Measurements from ENCODE around the gene ACAP3.

ACAP3 gene, protein sequence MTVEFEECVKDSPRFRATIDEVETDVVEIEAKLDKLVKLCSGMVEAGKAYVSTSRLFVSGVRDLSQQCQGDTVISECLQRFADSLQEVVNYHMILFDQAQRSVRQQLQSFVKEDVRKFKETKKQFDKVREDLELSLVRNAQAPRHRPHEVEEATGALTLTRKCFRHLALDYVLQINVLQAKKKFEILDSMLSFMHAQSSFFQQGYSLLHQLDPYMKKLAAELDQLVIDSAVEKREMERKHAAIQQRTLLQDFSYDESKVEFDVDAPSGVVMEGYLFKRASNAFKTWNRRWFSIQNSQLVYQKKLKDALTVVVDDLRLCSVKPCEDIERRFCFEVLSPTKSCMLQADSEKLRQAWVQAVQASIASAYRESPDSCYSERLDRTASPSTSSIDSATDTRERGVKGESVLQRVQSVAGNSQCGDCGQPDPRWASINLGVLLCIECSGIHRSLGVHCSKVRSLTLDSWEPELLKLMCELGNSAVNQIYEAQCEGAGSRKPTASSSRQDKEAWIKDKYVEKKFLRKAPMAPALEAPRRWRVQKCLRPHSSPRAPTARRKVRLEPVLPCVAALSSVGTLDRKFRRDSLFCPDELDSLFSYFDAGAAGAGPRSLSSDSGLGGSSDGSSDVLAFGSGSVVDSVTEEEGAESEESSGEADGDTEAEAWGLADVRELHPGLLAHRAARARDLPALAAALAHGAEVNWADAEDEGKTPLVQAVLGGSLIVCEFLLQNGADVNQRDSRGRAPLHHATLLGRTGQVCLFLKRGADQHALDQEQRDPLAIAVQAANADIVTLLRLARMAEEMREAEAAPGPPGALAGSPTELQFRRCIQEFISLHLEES

DNA sequence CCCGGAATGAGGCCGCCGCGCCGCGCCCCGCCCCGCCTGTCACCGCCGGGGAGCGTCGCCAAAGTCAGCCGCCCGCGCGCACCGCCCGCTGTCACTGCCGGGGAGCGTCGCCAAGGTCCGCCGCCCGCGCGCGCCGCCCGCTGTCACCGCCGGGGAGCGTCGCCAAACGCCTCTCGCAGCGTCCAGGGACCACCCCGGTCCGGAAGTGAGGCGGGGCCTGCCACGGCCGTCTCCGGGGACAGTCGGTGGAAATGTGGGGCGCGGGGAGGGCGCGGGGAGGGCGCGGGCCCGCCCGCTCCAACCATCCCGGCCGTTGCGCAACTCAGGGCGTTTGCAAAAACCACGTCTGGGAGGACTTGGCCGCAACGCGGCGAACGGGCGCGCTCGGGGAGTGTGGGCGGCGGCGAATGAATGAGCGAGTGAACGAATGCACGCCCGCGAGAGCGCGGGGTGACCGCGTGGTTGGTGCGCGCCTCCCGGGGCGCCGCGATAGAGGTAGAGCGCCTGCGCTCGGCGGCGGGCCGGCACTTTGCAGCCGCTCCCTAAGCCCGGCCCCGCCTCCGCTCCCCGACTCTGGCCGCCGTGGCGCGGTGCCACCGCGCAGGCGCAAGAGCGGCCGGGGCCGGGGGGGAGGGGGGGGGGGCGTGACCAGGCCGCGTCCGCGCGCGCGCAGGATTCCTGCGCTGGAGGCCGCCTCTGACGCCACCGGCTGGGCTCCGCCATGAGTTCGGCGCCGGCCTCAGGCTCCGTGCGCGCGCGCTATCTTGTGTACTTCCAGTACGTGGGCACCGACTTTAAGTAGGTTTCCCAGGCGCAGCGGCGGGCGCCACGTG lies at the start of gene ACAP3, which contains the start of gene PUSL1:
ACAP3 (minus strand) TSS at position 8 of the 833 bp plus-strand sequence. CDS start 115 bp downstream, outside the sequence.
PUSL1 (plus strand) TSS at position 675 of the 833 bp plus-strand sequence; CDS start at position 722, 47 bp downstream.
- DNase-seq, result peak; percentile 89

DNA sequence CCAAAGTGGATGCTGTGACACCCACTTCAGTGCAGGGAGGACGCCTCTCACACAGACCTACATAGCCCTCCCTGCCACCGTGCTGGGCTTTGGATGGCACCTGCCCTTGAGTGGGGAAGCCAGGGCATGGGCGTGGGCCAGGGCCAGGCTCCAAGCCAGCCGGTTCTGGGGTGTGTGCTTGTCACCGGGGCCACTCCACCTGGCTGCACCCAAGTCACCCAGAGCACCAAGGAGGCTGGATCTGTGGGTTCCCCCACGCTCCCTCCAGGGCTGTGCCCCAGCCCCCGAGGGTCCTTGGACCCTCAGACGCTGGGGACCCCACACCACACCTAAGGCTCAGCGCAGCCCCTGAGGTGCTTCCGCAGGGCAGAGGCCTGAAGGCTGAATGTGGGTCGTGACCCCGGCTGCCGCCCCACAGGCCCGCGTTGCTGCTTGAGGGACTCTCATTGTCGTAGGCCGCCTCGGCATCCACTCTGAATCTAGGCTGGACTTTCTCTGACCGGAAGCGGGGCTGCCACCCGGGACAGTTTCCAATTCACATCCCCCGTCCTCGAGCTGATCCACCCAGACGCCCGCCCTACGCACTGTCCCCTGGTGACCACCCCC lies 49.2 kb upstream of the ACAP3 start:
- no peak for DNase-seq

DNA sequence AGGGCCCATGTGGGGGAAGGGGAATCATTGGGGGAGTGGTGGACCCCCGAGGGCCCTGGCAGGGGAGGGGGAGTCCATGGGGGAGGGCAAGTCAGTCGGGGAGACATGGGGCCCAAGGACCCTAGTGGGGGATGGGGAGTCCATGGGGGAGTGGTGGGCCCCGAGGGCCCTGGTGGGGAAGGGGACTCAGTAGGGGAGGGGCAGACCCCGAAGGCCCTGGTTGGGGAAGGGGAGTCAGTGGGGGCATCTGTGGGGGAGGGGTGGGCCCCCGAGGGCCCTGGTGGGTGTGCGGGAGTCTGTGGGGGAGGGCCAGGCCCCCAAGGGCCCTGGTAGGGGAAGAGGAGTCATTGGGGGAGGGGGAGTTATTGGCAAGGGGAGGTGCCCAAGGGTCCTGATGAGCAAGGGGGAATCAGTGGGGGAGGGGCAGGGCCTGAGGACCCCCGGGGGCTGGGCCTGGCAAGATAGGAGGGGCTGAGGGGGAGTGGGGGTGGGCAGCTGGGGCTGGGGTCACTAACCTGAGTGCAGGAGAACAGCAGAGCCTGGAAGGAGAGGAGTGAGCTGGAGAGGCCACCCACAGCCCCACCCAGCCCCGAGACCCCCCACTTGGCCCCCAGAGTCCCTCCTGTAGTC lies 48.6 kb upstream of the ACAP3 start:
- no peak for DNase-seq

DNA sequence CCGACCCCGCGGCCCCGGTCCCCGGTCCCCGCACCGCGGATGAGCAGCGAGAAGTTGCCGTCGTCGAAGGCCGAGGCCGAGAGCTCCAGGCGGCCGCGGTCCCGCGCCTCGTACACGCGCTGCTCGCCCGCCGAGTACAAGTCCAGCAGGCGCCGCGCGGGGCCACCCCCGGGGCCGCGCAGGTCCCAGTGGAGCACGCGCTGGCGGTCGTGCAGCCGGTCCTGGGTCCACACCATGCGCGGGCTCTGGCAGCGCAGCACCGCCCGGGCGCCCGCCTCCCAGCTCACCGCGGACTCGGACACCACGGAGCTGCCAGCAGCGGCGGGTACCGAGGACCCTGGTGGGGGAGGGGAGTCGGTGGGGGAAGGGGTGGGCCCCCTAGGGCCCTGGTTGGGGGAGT lies 47.7 kb upstream of the ACAP3 start:
- DNase-seq, result no peak

DNA sequence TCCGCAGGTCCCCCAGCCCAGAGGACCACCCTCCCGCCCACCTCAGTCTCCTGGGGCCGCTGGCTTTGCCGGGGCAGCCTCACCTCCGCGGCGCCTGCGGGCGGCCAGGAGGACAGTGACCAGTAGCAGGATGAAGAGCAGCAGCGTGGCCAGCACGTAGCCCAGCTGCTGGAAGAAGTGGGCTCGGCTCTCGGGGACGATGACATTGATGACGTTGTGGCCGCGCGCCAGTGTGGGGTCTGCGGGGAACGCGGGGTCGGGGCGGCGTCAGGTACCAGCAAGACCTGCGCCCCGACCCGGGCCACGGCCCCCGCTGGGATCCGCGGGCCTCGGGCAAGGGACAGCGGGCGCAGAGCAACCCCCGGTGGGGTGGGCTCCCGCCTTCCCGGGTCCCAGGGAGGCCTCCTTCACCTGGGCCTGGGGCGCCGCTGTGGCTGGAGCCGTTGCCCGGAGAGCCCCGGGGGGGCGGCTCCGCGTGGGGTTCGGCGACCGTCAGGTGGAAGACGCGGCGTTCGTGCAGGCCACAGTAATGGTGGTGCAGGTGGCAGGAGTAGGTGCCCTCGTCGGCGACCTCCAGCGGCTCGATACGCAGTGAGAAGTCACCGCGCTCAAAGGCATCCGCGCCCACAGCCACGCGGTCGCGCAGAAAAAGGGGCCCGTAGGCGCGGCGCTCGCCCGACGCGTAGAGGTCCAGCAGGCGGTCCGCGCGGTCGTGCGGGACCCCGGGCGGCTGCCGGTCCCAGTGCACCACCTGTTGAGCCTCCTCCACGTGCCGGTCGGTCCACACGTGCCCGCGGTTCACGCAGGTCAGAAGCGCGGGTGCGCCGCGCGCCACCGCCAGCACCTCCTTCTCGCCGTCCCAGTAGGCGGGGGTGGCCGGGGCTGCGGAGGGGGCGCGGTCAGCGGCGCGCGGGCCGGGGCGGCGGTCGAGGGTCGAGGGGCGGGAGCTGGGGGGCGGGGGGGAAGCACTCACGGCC lies 46.8 kb upstream of the ACAP3 start:
- peak; percentile 21 for DNase-seq

DNA sequence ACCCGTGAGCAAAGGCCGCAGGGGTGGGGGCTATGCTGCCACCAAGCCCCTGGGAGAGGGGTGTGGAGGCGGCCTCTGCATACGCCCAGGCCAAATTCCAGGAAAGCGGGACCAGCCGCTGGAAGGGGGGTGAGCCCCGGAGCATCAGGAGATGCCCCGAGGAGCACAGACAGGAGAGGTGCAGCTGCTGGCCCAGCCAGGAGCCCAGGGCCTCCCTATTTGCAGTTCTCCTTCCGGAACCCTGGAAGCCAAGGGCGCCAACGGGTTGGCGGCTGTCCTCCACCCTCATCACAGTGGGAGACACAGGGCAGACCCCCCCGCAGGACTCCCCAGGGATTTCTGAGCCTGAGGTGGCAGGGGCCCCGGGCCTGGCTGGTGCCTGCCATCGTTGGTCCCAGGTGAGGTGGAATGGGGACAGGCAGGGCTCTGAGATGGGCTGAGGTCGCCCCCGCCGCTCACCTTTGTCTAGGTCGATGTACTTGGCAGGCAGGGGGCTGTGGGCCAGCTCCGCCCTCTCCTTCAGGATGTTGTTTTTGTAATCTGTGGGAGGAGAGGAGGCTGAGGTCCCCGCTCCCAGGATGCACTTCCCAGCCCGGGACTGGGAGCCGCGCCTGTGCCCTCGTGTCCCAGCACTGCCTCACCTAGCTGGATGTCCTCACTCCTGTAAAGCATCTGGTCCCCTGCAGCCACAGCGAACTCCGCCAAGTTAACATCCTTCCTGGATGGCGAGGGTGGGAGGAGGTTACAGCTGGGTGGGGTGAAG lies 45.8 kb upstream of the ACAP3 start:
- no peak for DNase-seq

DNA sequence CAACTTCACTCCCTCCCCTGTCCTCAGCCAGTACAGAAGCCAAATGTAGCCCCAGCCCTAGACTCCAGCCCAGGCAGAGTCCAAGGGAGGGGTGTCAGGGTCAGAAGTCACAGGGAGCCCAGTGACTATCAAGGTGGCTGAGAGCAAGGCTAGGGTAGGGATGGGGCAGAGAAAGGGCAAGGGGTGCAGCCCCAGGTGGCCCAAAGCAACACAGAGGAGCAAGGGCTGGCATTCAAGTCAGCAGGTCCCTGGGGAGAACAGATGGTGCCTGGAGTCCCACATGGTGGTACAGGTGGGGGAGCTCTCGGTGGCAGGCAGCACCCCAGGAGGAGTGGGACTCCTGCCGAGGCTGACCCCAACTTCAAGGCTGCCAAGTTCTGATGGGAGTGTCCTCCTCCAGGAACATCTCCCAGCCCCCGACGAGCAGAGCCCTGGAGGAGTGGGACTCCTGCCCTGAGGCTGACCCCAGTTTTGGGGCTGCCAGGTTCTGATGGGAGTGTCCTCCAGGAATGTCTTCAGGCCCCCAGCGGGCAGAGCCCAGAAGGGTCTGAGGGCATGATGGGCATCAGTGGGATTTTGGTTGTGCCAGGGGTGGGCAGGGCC lies 45.2 kb upstream of the ACAP3 start:
- no peak for DNase-seq

DNA sequence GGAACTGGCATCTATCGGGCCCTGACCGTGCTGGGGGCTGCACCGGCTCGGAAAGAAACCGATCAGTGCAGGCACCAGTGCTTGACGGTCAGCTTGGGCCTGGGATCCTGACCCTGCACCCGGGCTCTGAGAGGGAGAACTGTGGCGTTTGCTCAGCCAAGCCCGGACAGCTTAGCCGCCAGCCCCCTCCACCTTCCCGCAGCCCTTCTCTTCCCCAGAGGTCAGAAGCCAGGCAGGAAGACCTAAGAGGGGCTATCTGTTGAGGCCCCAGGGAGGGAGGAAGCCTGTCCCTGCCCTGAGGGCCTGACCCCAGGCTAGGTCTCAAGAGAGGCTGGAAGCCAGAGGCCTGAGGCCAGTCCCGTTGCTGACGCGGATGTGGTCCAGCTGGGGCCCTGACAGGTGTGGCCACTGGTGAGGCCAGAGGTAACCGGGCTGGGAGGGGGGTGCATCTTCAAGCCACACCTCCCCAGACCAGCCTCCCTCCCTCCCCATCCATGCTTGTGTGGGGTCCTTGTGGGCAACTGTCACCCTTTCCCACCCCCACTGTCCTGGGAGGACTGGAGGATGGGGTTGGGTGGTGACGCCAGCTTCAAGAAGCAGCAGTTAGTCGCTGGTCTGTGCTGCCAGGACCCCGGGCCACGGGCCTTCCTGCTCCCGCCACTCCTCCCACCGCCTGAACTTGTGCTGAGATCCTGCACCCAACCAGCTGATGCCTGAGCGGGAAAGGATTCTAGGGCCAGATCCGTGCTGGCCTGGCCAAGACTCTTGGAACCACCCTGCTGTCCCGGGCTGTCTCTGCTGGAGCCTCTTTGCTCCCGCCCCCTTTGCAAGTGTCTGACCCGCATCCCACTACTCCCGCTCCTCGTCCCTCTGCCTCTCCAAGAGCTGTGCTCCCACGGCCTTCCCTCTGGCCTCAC lies 44.0 kb upstream of the ACAP3 start:
- no peak for DNase-seq

DNA sequence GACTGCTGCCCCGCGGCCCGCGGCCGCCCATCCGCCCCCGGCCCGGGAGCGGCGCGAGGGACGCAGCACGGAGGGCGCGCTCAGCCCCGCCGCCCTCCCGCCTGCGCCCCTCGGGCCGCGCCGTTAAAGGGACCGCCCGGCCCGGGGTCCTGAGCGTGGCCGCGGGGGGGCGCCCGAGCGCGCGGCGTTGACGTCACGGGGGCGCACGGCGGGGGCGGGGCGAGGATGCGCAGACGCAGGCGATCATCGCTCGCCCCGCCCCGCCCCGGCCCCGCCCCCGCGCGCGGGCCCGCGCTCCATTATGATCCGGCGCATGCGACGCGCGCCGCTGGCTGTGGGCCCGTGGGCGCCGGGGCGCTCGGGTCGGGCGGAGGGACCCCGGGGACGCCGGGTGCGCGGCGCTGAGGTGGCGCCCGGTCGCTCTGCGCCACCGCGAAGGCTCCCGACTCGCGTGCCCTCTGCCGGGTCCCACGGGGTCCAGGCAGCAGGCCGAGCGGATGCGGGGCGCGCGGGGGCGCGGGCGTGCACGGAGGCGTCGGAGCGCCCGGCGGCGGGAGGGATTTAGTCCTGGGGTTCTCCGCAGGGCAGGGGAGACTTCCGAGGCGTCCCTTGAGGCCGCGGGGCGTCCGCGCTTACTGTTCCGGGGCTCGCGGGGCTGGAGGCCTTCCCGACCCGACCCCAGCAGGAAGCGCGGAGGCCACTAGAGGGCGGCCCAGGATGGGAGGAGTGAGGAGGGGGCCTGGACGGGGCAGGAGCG lies 41.7 kb upstream of the ACAP3 start, which contains the start of gene DVL1:
DVL1 (minus strand) TSS at position 163 of the 757 bp plus-strand sequence. CDS start 353 bp downstream, outside the sequence.
- peak; percentile 66 for DNase-seq

DNA sequence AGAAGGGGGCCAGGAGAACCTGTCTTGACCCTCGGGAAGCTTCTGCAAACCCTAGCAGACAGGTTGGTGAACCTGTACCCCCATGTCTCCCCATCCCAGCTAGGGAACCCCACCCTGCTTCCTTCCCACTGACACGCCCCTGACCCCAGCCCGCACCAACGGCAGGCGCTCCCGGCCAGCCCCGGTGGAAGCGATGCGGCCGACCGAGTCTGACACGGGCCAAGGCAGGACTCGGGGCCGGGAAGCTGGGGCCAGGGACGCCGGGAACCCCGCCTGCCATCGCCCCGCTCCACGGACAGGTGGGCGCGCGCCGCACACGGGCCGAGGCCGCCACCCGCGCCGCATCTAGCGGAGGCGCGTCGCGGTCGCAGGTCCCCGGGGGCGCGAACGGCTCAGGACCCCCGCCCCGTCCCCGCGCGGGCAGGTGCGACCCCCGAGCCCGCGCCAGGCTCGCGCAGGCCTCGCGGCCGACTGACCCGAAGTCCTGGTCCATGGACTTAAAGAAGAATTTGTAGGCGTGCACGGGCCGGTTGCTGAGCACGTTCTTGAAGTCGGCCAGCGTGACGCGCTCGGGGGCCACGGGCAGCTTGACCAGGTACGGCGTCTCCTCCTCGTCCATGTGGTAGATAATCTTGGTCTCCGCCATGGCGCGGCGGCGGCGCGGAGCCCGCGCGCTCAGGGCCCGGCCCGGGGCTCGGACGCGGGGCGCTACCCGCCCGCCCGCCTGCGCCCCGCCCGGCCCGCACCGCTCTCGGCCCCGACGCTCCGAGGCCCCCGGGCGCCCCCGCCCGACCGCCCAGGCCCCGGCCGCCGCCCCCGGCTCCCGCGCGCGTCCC lies 40.9 kb upstream of the ACAP3 start:
- no peak for DNase-seq

DNA sequence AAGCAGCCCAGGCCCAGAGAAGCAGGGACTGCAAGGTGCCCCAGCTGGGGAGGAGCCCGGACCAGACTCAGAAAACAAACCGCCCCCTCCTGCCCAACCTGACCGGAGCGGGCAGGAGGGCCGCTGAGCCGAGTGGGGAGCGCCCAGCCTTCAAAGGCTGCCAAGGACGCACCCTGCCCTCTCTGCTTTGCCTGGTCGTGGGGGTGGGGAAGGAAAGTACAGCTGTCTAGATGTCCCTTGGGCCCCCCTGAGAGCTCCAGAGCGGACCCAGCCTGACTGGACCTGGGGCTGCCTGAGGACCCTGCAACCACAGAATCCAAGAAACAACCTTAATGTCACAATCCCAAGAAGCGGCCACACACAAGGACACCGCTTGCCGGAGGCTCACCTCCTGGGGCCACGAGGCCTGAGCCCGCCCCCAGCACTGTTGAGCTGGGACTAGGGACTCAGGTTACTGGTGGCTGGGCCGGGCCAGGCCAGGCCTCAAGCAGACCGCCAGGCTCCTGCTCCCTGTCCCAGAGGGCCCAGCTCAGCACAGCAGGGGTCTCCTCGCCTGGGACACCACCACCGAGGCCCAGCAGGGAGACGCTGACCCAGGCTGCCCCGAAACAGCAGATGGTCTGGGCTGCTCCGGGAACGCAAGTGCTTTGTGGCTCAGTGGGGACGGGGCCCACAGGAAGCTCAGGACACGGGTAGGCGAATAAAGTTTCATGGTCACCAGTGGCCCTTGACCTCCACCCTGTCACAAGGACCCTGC lies 40.1 kb upstream of the ACAP3 start:
- DNase-seq, result no peak

DNA sequence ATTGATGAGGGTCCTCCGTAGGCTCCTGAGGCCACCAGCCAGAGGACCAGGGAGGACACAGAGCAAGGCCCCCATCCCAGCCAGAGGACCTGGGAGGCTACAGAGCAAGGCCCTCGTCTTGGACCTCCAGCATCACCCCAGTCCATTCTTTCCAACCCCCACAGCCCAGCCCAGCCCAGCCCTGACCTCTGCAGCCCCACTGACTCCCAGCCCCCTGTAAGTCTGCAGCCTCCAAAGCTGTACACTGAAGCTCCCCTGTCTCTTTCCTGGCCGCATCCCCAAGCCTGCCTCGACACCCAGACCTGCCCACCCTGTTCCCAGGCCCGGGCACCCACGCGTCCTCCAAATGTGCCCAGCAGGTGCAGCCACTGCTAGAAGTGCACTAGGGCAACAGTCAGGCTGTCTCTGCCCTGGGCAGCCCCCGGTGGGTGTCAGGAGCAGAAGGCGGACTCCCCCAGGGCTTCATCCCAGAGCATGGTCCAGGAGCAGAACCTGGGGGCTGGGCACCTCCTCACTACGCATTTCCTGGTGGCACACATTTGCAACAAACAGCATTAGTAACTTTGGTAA lies 39.4 kb upstream of the ACAP3 start:
- no peak for DNase-seq

DNA sequence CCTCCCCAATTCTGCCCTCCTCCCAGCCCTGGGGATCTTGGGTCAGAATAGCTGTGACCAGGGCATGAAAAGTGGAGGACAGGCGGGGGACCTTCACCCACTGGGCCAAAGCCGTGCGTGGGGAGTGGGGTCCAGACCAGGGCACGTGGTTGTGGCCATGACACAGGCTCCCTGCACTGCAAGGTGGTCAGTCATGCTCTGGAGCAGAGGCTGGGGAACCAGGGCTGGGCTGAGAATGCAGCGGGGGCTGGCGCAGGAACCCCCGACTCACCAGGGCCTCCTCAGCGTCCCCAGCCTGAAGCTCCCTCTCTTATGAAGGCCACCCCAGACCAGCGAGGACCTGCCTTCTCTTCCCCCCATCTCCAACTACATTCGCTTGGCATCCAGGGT lies 38.8 kb upstream of the ACAP3 start:
- DNase-seq, result no peak

DNA sequence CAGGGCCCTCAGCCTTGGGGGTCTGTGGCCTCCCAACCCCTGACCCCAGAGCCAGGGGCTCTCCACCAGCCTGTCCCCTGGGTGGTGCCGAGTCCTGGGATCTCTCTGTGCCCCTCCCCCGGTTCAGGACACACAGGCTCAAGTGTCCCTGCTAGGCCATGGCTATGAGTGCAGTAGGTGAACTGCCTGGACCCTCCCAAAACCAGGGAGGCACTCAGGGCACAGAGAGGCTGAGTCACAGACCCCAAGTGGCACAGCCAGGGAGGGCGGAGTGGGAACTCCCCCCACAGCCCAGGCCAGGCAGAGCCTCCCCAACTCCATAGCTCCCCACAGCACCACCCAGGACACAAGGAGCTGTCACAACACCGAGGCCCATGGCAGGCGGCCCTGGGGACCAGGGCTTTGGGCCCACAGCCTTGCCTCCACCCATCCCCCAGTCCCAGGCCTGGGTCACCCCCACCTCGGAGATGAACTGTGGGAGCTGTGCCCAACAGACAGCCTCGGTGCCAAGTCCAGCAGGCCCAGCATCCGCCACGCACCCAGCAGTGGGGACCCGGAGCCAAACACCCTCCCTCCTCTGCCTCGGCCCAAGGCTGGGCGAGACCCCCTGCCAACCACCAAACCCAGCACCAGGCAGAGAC lies 38.2 kb upstream of the ACAP3 start:
- no peak for DNase-seq

DNA sequence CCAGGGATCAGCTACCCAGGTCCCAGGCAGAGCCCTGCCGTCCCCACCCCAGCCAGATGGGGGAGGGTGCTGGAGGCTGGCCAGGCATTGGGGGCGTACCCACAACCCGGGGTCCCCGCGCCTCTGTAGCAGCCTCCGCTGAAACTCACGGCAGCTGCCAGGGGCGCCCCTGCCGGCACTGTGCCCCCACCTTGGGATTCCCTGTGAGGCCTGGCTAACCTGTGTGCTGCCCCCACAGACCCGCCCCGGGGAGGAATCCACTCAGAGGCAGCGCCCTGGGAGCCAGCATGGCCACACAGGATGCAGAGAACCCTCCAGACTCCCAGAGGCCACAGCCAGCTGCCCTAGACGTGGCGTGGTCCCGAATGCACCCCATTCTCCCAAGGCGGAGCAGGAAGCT lies 37.7 kb upstream of the ACAP3 start:
- no peak for DNase-seq
